Activated B cell treated with CpG ODN at 0.5 μM for 24 hours (primary cell): ENCODE measurements around the gene KCNQ2. TPM values are rescaled to one million over a fixed set of nuclear protein-coding genes. Genes with fewer than 3 reads are reported as not detected.

Source experiments
- ATAC-seq: fragments of 200-7000 bp; cut with Tn5 transposase; one replicate; pipeline ENCODE4 v1.10.0; 2021; ENCODE audit warnings: low read depth, mild to moderate bottlenecking, moderate library complexity
- CTCF ChIA-PET: fragments of 350-600 bp; sonication (Branson Sonifier 250); formaldehyde crosslinking; loops from one replicate; lab custom pipeline; 2021; ENCODE audit warnings: antibody characterized with exemption; lab: Charles Lee
- POLR2A ChIA-PET: fragments of 350-600 bp; sonication (Branson Sonifier 250); formaldehyde crosslinking; loops from one replicate; lab custom pipeline; 2021; ENCODE audit warnings: antibody characterized with exemption; lab: Charles Lee
- DNase-seq: peaks from one replicate; pipeline ENCODE4 v3.0.0; 2022
- H3K27ac Mint-ChIP-seq: one replicate; pipeline ENCODE4 v1.8.0; 2020; ENCODE audit warnings: mixed read lengths
- H3K27me3 Mint-ChIP-seq: one replicate; pipeline ENCODE4 v1.8.0; 2021; ENCODE audit warnings: mixed read lengths
- H3K36me3 Mint-ChIP-seq: one replicate; pipeline ENCODE4 v1.8.0; 2021; ENCODE audit warnings: low read depth, mixed read lengths
- H3K4me1 Mint-ChIP-seq: one replicate; pipeline ENCODE4 v1.8.0; 2021; ENCODE audit warnings: mixed read lengths
- H3K4me3 Mint-ChIP-seq: one replicate; pipeline ENCODE4 v1.8.0; 2020; ENCODE audit warnings: mild to moderate bottlenecking, mixed read lengths
- H3K9me3 Mint-ChIP-seq: one replicate; pipeline ENCODE4 v1.8.0; 2020; ENCODE audit warnings: mixed read lengths
- intact Hi-C: fragments of 100-400 bp; cut with micrococcal nuclease; formaldehyde crosslinking; loops from one replicate; pipeline ENCODE4 v1.15.1; 2024
- total RNA-seq: library from RNA; stranded (reverse); gene quantifications from 2 replicates; pipeline ENCODE4 v1.2.3, GENCODE V29; 2022
- TF ChIP-seq, protein P1 (sequence below): fragments of 200-600 bp; IDR thresholded peaks from one replicate; pipeline ENCODE4 v1.8.0; 2022; ENCODE audit warnings: antibody characterized with exemption, mild to moderate bottlenecking

KCNQ2 gene
- total RNA-seq, 1 donor from 2014 or later, result not detected

DNA sequence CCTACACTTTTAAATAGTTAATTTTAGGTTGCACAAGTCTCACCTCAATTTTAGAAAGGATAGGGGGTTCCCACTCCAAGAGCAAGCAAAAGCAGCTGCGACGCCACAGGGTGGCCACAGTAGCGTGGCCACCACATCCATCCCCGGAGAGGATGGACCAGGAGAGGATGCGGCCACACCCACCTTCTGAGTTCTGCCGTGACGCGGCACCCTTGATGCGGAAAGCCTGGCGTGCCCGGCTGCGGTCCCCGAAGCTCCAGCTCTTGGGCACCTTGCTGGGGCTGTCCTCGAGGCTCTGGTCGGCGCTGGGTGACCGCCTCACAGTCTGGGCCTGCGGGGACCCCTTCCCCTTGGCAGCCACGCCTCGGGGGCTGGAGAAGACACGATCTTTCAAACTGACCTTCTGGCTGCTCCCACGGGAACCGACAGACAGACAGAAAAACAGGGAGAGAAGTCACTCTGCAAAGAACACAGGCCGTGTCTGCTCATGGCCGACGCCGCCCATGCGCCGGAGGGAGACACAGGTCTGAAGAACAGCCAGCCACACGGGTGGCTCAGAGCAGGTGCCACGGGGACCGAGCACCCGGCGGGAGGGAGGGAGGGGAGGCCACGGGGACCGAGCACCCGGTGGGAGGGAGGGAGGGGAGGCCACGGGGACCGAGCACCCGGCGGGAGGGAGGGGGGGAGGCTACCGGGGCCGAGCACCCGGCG lies 57.6 kb downstream of the KCNQ2 start:
- H3K9me3 Mint-ChIP-seq, result no peaks in the 10 kb centered on the region
- peaks cover 3% of the 10 kb centered on the region for H3K27me3 Mint-ChIP-seq
- H3K4me3 Mint-ChIP-seq, result no peak overlapping the region
- ATAC-seq, result no peak
- no peaks in the 10 kb centered on the region for H3K36me3 Mint-ChIP-seq
- no peaks in the 10 kb centered on the region for H3K4me1 Mint-ChIP-seq
- POLR2A ChIA-PET, result no interaction called here
- intact Hi-C loops, result no loop called here
- CTCF ChIA-PET, result no interaction called here
- H3K27ac Mint-ChIP-seq, result no peak overlapping the region
- TF ChIP-seq, protein P1, sequence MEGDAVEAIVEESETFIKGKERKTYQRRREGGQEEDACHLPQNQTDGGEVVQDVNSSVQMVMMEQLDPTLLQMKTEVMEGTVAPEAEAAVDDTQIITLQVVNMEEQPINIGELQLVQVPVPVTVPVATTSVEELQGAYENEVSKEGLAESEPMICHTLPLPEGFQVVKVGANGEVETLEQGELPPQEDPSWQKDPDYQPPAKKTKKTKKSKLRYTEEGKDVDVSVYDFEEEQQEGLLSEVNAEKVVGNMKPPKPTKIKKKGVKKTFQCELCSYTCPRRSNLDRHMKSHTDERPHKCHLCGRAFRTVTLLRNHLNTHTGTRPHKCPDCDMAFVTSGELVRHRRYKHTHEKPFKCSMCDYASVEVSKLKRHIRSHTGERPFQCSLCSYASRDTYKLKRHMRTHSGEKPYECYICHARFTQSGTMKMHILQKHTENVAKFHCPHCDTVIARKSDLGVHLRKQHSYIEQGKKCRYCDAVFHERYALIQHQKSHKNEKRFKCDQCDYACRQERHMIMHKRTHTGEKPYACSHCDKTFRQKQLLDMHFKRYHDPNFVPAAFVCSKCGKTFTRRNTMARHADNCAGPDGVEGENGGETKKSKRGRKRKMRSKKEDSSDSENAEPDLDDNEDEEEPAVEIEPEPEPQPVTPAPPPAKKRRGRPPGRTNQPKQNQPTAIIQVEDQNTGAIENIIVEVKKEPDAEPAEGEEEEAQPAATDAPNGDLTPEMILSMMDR, result no peak
- DNase-seq, result no peak

DNA sequence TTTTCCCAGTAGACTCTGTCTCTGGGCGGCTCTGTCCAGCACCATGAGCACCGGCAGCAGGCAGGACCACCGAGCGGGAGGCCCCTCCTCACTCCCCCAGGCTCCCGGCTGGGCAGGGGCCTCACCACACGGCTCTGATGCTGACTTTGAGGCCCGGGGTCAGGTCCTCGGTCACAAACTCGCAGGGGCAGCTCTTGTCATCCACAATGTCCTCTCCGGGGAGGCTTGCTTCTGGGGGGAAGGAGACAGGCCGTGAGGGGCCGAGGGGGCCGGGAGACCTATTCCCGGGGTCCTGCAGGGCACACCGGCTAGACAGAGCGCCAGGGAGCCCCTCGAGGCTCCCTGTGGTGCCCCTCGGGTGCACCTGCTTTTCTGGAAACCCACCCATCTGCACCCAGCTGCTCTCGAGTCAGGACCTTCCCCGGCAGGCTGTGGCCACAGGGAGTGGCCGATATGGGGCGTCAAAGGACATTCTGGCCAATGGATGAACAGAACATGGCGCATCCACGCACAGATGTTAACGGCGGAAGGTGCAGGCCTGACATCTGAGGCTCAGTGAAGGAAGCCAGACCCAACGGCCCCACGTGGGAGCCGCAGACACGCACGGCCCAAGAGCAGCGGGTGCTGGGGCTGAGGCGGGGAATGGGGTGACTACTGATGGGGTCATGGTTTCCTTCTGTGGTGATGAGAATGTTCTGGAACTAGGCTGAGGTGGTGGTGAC lies 58.3 kb downstream of the KCNQ2 start:
- Mint-ChIP-seq H3K27me3 (peaks cover 3% of the 10 kb centered on the region), H3K27ac (no peak overlapping the region), H3K4me1 (no peaks in the 10 kb centered on the region), H3K4me3 (no peak overlapping the region), H3K9me3 (no peaks in the 10 kb centered on the region), H3K36me3 (no peaks in the 10 kb centered on the region)
- CTCF ChIA-PET, result no interaction called here
- POLR2A ChIA-PET, result no interaction called here
- TF ChIP-seq, protein P1, result no peak
- no peak for DNase-seq
- no peak for ATAC-seq
- intact Hi-C loops, result no loop called here

DNA sequence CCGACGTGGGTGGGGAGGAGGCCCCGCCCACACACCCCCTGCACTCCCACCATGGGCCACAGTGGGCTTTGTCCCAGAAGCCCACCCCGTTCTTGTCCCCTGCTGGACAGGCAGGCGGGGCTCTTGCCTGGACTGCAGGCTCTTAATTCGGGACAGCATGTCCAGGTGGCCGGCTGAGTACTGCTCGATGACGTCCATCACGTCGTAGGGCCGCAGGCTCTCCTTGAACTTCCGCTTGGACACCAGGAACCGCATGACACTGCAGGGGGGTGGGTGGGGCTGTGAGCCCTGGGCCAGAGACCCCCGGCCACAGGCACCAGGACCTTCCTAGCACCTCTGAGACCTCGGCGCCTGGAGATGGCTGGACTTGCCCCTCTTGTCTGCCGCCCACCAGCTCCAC lies 59.1 kb downstream of the KCNQ2 start:
- Mint-ChIP-seq H3K4me1 (no peaks in the 10 kb centered on the region), H3K4me3 (no peak overlapping the region), H3K27me3 (peaks cover 3% of the 10 kb centered on the region), H3K9me3 (no peaks in the 10 kb centered on the region), H3K27ac (no peak overlapping the region), H3K36me3 (no peaks in the 10 kb centered on the region)
- DNase-seq (no peak), ATAC-seq (no peak)
- TF ChIP-seq, protein P1, result no peak
- POLR2A ChIA-PET, result no interaction called here
- intact Hi-C loops, result no loop called here
- CTCF ChIA-PET, result no interaction called here

DNA sequence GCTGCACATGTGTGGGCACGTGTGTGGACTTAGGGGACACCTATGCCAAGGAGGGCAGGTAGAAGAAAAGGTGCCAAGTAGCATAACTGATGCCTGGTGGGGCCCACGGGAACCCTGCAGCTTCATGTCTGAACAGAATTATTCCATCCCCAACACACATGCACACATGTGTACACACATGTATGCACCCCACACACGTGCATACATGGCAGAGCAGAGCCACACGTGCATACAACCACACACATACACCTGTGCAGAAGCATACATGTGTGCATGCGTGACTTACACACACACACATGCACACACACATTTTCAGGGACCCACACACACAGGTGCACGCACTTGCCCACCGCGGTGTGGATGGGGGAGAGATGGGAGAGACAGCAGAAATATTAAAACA lies 59.6 kb downstream of the KCNQ2 start:
- POLR2A ChIA-PET, result no interaction called here
- H3K4me3 Mint-ChIP-seq, result no peak overlapping the region
- H3K27me3 Mint-ChIP-seq, result peaks cover 3% of the 10 kb centered on the region
- no peaks in the 10 kb centered on the region for H3K36me3 Mint-ChIP-seq
- CTCF ChIA-PET, result no interaction called here
- DNase-seq, result no peak
- intact Hi-C loops, result no loop called here
- H3K9me3 Mint-ChIP-seq, result no peaks in the 10 kb centered on the region
- H3K4me1 Mint-ChIP-seq, result no peaks in the 10 kb centered on the region
- TF ChIP-seq, protein P1, result no peak
- no peak overlapping the region for H3K27ac Mint-ChIP-seq
- ATAC-seq, result no peak

DNA sequence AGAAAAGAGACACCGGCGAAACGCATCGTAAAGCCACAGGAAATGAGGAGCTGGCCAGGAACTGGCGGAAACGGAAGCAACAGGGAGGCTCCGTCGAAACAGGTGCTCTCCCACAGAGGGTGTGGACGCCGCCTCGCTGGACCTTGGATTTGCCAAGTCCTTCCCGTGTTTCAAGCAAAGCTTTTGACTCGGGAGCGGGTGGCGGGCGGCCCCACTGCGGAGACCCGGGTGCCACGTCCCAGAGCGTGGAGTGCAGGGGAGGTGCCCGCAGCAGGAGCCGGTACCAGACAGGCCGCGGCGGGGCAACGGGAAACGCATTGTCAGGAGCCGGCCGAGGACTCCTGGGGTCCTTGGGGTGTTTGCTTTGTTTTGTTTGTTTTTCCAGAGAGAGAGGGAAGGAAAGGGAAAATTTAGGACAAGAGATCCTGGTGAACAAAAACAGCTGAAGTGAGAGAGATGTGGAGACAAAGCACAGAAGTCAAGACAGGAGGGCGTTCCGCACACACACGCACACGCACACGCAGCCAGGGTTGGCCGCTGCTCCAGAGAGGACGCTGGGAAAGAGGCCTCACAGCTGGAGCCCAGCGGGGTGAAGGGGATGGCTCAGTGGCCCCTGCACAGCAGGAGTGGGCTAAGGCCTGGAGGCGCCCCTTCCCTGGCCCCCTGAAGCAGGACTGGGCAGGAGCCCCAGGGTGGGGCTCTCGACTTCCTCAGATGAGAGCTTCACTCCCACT lies 60.4 kb downstream of the KCNQ2 start:
- Mint-ChIP-seq H3K9me3 (no peaks in the 10 kb centered on the region), H3K4me1 (no peaks in the 10 kb centered on the region), H3K27ac (no peak overlapping the region), H3K36me3 (no peaks in the 10 kb centered on the region), H3K27me3 (peaks cover 2% of the 10 kb centered on the region), H3K4me3 (no peak overlapping the region)
- TF ChIP-seq, protein P1, result no peak
- DNase-seq (no peak), ATAC-seq (no peak)
- CTCF ChIA-PET, result no interaction called here
- intact Hi-C loops, result no loop called here
- POLR2A ChIA-PET, result no interaction called here
